ENCODE measurements around the gene HAL. TPM values are rescaled to one million over a fixed set of nuclear protein-coding genes. Genes with fewer than 3 reads are reported as not detected.
A peak's percentile ranks its signal among the peaks of the same experiment; 100 is the strongest.

HAL gene
- 1.8 TPM for total RNA-seq

DNA sequence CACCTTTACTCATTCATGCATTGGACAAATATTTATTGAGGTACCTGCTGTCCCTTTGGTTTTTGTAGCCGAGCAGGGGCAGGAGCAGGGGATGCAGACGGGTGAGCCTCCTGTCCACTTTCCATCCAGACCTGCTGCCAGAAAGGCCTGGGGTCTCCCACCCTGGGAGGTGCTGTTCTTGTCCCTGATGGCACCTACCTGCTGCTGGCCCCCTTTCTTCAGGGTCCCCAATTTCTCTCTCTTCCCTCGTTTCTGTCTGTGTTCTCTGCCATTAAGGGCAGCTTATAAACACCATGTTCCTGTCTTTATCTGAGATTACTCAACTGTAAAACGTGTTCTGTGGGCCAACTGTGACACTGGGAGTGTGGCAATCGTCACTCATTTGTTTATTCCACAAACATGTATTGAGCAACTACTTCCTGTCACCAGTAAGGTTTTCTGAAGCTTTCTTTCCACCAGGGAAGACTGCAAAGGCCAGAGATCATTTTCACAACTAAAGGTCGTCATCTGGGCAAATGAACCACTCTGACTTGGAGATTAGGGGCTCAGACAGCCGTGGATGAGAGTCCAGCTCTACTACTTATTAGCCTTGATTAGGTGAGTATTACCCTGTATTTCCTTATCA lies at the start of gene HAL:
Gene HAL (minus strand): TSS at position 311 of the 625 bp plus-strand sequence. CDS start 434 bp downstream, outside the sequence.
- DNase-seq (ENCODE audit: low spot score), result no peak

DNA sequence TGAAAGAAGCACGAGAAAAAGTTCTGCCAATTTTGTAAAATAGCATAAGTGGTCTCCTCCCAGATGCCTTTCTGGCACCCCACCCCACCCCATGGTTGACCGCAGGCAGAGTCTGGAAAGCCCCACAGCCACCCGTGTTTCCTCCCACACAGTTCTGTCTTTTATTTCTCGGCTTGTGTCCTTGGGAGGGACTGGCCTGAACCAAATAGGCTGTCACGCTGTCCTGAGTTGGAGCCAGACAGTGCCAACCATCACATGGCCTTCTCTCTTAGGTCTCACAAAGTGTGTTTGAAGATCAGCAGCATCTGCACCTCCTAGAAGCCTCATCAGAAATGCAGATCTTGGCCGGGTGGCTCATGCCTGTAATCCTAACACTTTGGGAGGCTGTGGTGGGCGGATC lies 49.4 kb upstream of the HAL start:
- DNase-seq (ENCODE audit: low spot score), result no peak

- DNase-seq (ENCODE audit: low spot score), result no peak
Observed at GRCh38 chr12:96044943-96045290, 48.8 kb upstream of the HAL start.

DNA sequence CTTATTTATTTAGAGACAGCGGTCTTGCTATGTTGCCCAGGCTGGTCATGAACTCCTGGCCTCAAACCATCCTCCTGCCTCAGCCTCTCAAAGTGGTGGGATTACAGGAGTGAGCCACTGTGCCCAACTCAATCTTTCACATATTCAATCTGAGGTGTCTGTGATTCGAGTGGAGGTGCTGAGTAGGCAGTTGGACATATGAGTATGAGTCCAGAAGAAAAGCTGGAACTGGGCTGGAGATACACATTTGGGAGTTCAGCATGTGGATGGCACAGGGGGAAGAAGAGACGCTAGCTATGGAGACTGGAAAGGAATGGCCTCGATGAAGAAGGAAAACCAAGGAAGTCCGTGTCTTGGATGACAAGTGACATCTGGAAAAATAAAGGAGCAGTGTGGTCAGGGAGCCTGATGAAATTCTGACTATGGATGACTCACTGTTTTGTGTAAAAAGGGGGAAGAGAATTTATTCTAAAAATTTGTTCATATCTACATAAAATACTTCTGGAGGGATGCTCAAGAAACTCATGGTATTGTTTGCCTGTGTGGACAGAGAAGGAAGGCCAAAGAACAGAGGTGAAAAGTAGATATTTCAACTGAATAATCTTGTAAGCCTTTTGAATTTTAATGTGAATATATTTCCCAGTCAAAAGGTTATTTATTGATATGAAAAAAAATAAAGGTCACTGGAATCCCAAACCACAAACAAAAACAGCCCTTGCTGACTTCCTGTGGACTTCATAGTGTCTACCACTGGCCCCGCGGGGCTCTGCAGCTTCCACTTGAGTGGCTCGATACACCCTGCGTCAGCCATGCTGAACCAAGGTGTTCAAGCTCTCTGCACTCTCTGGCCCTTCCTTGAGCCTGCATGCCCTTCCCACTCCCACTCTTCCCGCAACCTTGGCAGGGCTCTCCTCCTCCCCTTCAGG lies 48.1 kb upstream of the HAL start:
- DNase-seq (ENCODE audit: low spot score), result no peak

GRCh38 chr12:96041181-96041580 lies 45.0 kb upstream of the HAL start:
- DNase-seq (ENCODE audit: low spot score), result no peak

DNA sequence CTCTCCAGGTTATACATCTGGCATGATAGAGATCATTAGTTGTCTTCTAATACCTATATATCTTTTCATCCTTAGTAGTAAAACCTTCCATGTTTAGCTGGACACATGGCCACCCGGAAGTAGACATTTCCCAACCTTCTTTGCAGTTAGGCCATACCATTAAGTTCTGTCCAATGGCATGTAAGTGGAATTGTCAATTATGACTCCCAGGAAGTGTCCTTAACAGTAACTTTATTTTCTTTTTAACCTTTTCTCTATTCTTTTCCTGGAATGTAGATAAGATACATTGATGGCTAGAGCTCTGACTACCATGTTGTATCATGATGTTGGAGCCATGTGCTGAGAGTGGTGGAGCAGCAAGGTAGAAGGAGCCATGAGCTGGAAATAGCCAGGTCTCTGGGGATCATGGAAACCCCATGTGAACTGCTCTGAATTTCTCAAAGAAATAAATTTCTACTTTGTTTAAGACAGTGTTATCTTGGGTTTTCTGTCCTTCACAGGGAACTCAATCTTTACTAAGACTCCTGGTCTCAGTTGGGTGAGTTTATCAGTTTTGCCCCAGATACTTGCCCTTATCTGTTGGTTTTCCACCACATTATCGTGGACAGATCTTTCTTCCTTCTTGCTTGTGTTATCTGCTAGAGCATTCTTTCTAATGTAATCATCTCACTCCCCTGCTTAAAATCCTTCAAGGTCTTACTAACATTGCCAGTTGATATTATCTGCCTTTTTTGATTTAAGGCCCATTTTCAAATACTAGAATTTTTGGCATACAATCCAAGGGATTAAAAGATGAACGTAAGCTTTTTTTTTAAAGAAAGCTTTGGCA lies 44.4 kb upstream of the HAL start:
- DNase-seq (ENCODE audit: low spot score), result no peak

DNA sequence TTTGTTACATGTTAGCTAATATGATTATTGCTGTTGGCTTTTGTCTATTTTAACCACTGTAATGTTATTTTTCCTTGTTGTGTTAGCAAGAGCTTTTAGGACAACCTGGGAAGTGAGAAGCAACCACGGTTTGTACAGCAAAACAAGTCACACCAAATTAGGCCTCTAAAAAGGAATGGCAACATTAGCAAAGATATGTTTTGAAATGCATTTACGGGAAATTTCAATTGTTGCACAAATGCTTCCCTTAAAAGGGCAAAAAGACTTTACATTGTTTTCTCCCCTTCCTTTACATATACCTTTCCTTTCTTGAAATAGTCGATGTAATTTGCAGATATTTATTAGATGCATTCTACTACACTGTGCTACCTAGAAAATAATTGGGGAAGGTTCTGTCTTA lies 43.4 kb upstream of the HAL start:
- no peak for DNase-seq (ENCODE audit: low spot score)

DNA sequence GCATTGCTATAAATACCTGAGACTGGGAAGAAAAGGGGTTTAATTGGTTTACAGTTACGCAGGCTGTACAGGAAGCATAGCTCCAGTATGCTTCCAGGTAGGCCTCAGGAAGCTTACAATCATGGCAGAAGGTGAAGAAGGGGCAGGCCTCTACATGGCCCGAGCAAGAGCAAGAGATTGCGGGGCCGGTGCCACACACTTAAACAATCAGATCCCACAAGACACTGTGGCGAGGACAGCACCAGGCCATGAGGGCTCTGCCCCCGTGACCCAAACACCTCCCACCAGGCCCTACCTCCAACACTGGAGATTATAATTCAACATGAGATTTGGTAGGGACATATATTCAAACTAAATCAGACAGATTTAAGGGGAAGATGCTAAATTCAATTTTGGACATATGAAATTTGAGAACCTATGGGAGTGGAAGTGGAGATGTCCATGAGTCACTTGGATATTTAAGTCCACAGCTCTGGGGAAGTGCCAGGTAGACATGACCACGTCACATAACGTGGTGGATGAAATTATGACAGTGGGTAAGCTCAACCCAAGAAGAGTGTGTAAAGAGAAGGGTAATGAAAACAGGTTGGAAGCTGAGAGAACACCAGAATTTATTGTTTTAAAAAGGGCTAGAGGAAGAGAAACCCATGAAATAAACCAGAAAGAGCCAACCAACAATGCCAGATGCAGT lies 40.8 kb upstream of the HAL start:
- no peak for DNase-seq (ENCODE audit: low spot score)

- peak; percentile 98 for DNase-seq (ENCODE audit: low spot score)
Observed at GRCh38 chr12:96035283-96036236, 39.4 kb upstream of the HAL start, which contains the start of gene LTA4H. Gene LTA4H, minus strand, starts transcription at chr12:96035587. Its CDS starts 68 bp downstream, at chr12:96035519.

GRCh38 chr12:96034621-96035282 lies 38.6 kb upstream of the HAL start:
- DNase-seq (ENCODE audit: low spot score), result no peak

DNA sequence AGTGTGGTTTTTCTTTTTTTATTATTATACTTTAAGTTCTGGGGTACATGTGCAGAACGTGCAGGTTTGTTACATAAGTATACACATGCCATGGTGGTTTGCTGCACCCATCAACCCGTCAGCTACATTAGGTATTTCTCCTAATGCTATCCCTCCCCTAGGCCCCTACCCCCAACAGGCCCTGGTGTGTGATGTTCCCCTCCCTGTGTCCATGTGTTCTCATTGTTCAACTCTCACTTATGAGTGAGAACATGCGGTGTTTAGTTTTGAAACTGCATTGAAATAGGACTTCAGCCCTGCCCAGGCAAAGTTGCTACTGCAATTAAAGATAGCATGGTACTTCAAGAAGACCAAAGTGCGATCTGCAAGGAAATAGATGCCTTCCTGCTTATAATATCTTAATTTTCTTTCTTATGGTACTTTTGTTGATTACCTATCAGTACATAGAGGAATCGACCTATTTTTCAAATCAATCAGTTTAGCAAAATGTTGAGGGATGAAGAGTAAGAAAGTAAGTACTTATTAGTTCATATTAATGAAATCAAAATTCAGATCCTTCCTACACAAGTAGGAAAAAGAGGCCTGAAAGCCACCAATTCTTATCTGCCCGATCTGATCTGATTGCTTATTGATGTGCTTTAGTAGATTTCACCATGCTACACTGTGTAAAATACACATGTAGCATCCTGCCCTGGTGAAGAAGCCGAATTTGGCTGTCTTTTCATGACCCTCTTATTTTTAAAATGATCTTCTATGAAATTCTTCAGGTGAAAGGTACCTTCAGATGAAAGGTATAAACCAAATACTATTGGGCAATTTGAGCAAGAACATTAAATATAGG lies 37.6 kb upstream of the HAL start:
- DNase-seq (ENCODE audit: low spot score), result no peak

DNA sequence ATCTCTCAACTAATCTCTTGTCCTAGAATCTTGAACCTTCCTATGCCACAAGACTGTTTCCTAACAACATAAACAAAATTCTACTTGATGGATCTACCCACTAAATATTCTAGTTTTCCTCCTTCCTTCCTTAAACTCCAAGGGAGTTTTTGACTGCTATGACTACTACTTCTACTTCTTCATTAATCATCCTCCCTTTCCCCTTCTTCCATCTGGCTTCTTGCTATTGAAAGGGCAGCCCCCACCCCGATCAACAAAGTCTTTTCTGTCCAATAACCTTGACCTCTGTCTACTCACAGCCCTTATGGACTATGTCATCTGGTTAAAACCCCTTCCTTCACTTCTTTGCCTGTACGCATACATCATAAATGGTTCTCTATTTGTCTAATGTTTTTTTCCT lies 33.7 kb upstream of the HAL start:
- DNase-seq (ENCODE audit: low spot score), result no peak

GRCh38 chr12:96028538-96028937 lies 32.4 kb upstream of the HAL start:
- no peak for DNase-seq (ENCODE audit: low spot score)

DNA sequence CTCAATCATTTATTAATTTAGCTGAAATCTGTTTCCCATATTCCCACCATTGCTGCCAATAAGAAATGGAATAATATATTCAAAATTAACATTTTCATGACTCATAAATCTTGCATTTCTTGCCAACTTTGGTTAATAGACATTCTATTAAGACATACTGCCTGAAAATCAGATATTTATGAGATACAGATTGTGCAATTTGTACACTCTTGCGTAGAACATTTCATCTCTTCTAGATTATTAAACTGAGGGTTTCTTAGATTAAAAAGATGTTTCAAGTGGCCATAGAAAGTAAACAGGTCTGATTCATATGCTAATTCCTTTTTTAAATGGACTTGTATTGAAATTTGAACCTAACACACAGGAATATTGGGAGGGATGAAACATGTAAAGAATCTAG lies 30.2 kb upstream of the HAL start:
- DNase-seq (ENCODE audit: low spot score), result no peak

DNA sequence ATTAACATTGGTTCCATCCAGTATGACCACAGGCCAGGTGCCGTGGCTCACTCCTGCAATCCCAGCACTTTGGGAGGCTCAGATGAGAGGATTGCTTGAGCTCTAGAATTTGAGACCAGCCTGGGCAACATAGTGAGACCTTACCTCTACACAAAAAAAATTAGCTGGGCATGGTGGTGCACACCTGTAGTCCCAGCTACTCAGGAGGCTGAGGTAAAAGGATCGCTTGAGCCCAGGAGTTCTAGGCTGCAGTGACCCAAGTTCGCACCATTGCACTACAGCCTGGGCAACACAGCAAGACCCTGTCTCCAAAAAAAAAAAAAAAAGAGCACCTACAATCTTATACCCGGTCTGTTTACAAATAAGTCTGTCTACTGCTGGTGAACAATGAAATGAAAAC lies 29.4 kb upstream of the HAL start:
- no peak for DNase-seq (ENCODE audit: low spot score)

GRCh38 chr12:96020314-96021003 lies 24.3 kb upstream of the HAL start:
- DNase-seq (ENCODE audit: low spot score), result no peak

- DNase-seq (ENCODE audit: low spot score), result no peak
Observed at GRCh38 chr12:96015672-96016071, 19.5 kb upstream of the HAL start.

DNA sequence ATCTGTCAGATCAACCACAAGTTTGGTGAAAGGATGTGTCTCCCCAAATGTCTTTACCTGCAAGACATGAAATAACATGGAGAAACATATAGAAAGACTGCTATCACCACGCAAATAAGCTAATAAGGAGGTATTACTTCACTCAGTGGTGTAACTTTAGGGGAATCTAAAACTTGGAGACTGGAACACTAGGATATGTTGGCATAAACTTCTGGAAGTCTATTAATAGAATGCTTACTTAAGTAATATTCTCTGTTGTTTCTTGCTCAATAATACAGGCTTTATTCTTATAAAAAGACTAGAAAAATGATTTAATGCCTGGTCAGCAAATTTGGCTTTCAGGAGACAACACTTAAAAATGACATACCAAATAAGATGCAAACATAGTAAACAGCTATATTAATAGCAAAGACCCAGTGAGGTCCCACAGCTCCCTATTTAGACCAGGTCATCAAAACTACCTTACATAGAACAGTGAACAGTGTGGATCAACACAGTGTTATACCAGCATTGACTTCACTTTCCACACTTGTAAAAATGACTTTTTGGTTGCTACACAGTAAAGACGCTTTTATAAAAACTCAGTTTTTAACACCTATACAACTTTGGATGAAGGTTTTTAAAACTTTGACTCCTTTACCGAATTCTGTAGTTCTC lies 18.9 kb upstream of the HAL start:
- no peak for DNase-seq (ENCODE audit: low spot score)

Measured in ureter (tissue), 1 donor.